ENCODE data around the gene RBPMS2.

The RBPMS2 gene

GRCh38 chr15:64782751-64783150, 7.4 kb upstream of the RBPMS2 start:
- DNase-seq, result no peak

GRCh38 chr15:64781299-64781698, 5.9 kb upstream of the RBPMS2 start:
- no peak for DNase-seq

GRCh38 chr15:64780600-64781156, 5.3 kb upstream of the RBPMS2 start:
- no peak for DNase-seq

GRCh38 chr15:64779630-64780029, 4.2 kb upstream of the RBPMS2 start:
- DNase-seq, result no peak

GRCh38 chr15:64779024-64779423, 3.6 kb upstream of the RBPMS2 start:
- no peak for DNase-seq

GRCh38 chr15:64776402-64776786, 1.0 kb upstream of the RBPMS2 start:
- no peak for DNase-seq

GRCh38 chr15:64774629-64775493, 528 bp downstream of the RBPMS2 start:
- DNase-seq, result no peak

GRCh38 chr15:64774037-64774628, 1.3 kb downstream of the RBPMS2 start:
- no peak for DNase-seq

GRCh38 chr15:64773606-64774005, 1.8 kb downstream of the RBPMS2 start:
- DNase-seq, result no peak

GRCh38 chr15:64772964-64773363, 2.4 kb downstream of the RBPMS2 start:
- no peak for DNase-seq

- no peak for DNase-seq
Observed at GRCh38 chr15:64772488-64772887, 2.9 kb downstream of the RBPMS2 start.

- no peak for DNase-seq
Observed at GRCh38 chr15:64770626-64771025, 4.8 kb downstream of the RBPMS2 start.

- DNase-seq, result no peak
Observed at GRCh38 chr15:64767203-64767602, 8.2 kb downstream of the RBPMS2 start.

GRCh38 chr15:64766058-64766457, 9.3 kb downstream of the RBPMS2 start:
- no peak for DNase-seq

GRCh38 chr15:64763874-64764273, 11.5 kb downstream of the RBPMS2 start:
- no peak for DNase-seq

GRCh38 chr15:64763462-64763861, 11.9 kb downstream of the RBPMS2 start:
- DNase-seq, result no peak

- DNase-seq, result no peak
Observed at GRCh38 chr15:64763021-64763420, 12.4 kb downstream of the RBPMS2 start.

GRCh38 chr15:64762546-64762945, 12.8 kb downstream of the RBPMS2 start:
- DNase-seq, result no peak

- no peak for DNase-seq
Observed at GRCh38 chr15:64761156-64761555, 14.2 kb downstream of the RBPMS2 start.

- no peak for DNase-seq
Observed at GRCh38 chr15:64760056-64760455, 15.3 kb downstream of the RBPMS2 start.

- no peak for DNase-seq
Observed at GRCh38 chr15:64755427-64755940, 19.9 kb downstream of the RBPMS2 start.

- DNase-seq, result no peak
Observed at GRCh38 chr15:64754663-64755426, 20.5 kb downstream of the RBPMS2 start.

GRCh38 chr15:64753480-64754185, 21.8 kb downstream of the RBPMS2 start:
- DNase-seq, result no peak
